K562 (cell line): ENCODE results near the gene ZSWIM3. TPM values are rescaled to one million over a fixed set of nuclear protein-coding genes. Genes with fewer than 3 reads are reported as not detected.
A peak's percentile ranks its signal among the peaks of the same experiment; 100 is the strongest.

Experiments
- CBFA2T3 ChIP-seq: fragments of 450-650 bp; IDR thresholded peaks from 2 replicates; pipeline ENCODE4 v1.6.1; 2017
- EHMT2 ChIP-seq: fragments of 450-650 bp; IDR thresholded peaks from 2 replicates; pipeline ENCODE4 v1.6.1; 2018; ENCODE audit warnings: antibody characterized with exemption
- EP400 ChIP-seq: fragments of 450-650 bp; IDR thresholded peaks from 2 replicates; pipeline ENCODE4 v1.6.1; 2017; ENCODE audit warnings: antibody characterized with exemption, mild to moderate bottlenecking, moderate library complexity
- ESRRA ChIP-seq: fragments of 450-650 bp; IDR thresholded peaks from 2 replicates; pipeline ENCODE4 v1.6.1; 2014; ENCODE audit warnings: low read depth, mild to moderate bottlenecking, moderate library complexity, borderline replicate concordance
- HDAC1 ChIP-seq, 2 experiments: fragments of 450-650 bp; IDR thresholded peaks; 2 replicates each; pipeline ENCODE4 v1.6.1; 2016 to 2017; ENCODE audit warnings: inconsistent platforms in 1 of 2, mild to moderate bottlenecking in 1 of 2, moderate library complexity in 1 of 2
- NCOR1 ChIP-seq: fragments of 450-650 bp; IDR thresholded peaks from 2 replicates; pipeline ENCODE4 v1.6.1; 2016; ENCODE audit warnings: mild to moderate bottlenecking, moderate library complexity
- NEUROD1 ChIP-seq: fragments of 150-350 bp; IDR thresholded peaks from 2 replicates; pipeline ENCODE4 v1.6.1; 2014; ENCODE audit warnings: borderline replicate concordance, low read length, low read depth; ENCODE audit not compliant: partially characterized antibody
- NR4A1 ChIP-seq, 2 experiments: fragments of 250-450 bp in 1 of 2; fragments of 450-650 bp in 1 of 2; sonication (Bioruptor Pico) in 1 of 2; IDR thresholded peaks; 2 replicates each; pipeline versions ENCODE4 v1.4.0 to v1.6.1; 2016 to 2020; ENCODE audit warnings: mild to moderate bottlenecking in 2 of 2, missing compliant biosample characterization in 1 of 2, missing genetic modification characterization in 1 of 2, moderate library complexity in 1 of 2
- SMAD4 ChIP-seq: fragments of 250-450 bp; sonication (Bioruptor Pico); conservative IDR thresholded peaks from 2 replicates; pipeline ENCODE4 v1.8.0; 2021; ENCODE audit warnings: inconsistent platforms, mild to moderate bottlenecking, moderate library complexity
- SMARCA4 ChIP-seq: fragments of 450-650 bp; IDR thresholded peaks from 2 replicates; pipeline ENCODE4 v1.6.1; 2016
- SNIP1 ChIP-seq: fragments of 450-650 bp; IDR thresholded peaks from 2 replicates; pipeline ENCODE4 v1.7.1; 2017; ENCODE audit warnings: low read depth, mild to moderate bottlenecking
- SRSF3 ChIP-seq: fragments of 200-400 bp; formaldehyde crosslinking; IDR thresholded peaks from 2 replicates; pipeline ENCODE4 v1.6.1; 2016; ENCODE audit warnings: mild to moderate bottlenecking, low read length, moderate library complexity; ENCODE audit not compliant: insufficient read depth
- polyA plus RNA-seq, 8 experiments: library from polyadenylated mRNA; depleted of rRNA in 4 of 8; stranded (reverse) in 5 of 8; unstranded in 3 of 8; fragments of >200 nt; fragmentation: Nextera tagmentation in 2 of 8; fragmentation: Illumina TruSeq in 1 of 8; extraction: Ambion mirVana in 2 of 8; extraction: Trizol in 1 of 8; gene quantifications; 2 replicates each; pipeline versions ENCODE4 v1.2.1 to v1.2.3, GENCODE V29; 2011 to 2014; ENCODE audit warnings: inconsistent platforms in 1 of 8, missing spikeins in 1 of 8
- total RNA-seq, 7 experiments: library from RNA; depleted of rRNA in 6 of 7; stranded (reverse); fragments of >200 nt in 6 of 7; fragmentation: Illumina TruSeq in 2 of 7; extraction: Trizol in 2 of 7; gene quantifications; 2 replicates each; pipeline versions ENCODE4 v1.2.1 to v1.2.3, GENCODE V29; 2011 to 2021; ENCODE audit warnings: low replicate concordance in 1 of 7
- TF ChIP-seq, protein P1 (sequence below): fragments of 250-450 bp; sonication (Bioruptor Pico); IDR thresholded peaks from 2 replicates; pipeline ENCODE4 v1.5.0; 2021; ENCODE audit warnings: mild to moderate bottlenecking, borderline replicate concordance
- TF ChIP-seq, protein P2 (sequence below): sonication (generic); formaldehyde crosslinking; IDR thresholded peaks from 2 replicates; pipeline ENCODE4 v1.8.0; 2022; ENCODE audit warnings: missing genetic modification reagents, mild to moderate bottlenecking, moderate library complexity, borderline replicate concordance
- TF ChIP-seq, protein P3 (sequence below): sonication (generic); formaldehyde crosslinking; IDR thresholded peaks from 2 replicates; pipeline ENCODE4 v1.9.0; 2022; ENCODE audit warnings: mild to moderate bottlenecking, missing genetic modification reagents

Gene ZSWIM3
- total and polyA plus RNA-seq, 9 of the 15 experiments (the other 6 are each of a cell fraction or from before 2014, with no cell fraction given), result 1.7 to 4.3 (median 2.9) TPM

DNA sequence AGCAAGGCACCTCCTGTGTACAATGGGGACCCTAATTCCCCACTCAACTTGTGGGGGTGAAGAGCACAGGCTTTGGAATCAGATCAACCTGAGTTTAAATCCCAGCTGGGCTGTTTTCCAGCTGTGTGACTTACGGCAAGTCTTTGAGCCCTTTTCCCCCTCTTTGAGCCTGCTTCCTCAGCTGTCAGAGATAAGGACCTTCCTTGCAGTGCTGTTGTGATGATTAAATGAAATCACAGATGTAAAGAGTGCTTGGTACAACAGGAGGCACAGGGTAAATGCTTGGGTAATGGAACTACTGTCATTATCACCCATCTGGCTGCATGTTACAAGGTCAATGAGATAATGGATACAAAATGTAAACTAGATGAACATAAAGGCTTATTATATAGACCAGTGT is 20.6 kb upstream of the ZSWIM3 start (continued):
- TF ChIP-seq CBFA2T3 (peak; percentile 93), SMAD4 (CRISPR knock-in tag) (0 out of 2 replicates have a peak, but pooled peaks have one; percentile 37), SRSF3 (no peak), NR4A1 (CRISPR knock-in tag; IDR thresholded peaks at IDR 0.05) (no peak), NR4A1 (tag; IDR thresholded peaks at IDR 0.05) (no peak), SNIP1 (no peak), HDAC1 (IDR thresholded peaks at IDR 0.05) (peak in 1 of 2 experiments; percentile 70; a peak in 2 of 4 replicates), EHMT2 (no peak), NCOR1 (peak; percentile 71), NEUROD1 (no peak), SMARCA4 (0 out of 2 replicates have a peak, but pooled peaks have one; percentile 49), ESRRA (0 out of 2 replicates have a peak, but pooled peaks have one; percentile 23), EP400 (no peak)
- TF ChIP-seq, protein P1, sequence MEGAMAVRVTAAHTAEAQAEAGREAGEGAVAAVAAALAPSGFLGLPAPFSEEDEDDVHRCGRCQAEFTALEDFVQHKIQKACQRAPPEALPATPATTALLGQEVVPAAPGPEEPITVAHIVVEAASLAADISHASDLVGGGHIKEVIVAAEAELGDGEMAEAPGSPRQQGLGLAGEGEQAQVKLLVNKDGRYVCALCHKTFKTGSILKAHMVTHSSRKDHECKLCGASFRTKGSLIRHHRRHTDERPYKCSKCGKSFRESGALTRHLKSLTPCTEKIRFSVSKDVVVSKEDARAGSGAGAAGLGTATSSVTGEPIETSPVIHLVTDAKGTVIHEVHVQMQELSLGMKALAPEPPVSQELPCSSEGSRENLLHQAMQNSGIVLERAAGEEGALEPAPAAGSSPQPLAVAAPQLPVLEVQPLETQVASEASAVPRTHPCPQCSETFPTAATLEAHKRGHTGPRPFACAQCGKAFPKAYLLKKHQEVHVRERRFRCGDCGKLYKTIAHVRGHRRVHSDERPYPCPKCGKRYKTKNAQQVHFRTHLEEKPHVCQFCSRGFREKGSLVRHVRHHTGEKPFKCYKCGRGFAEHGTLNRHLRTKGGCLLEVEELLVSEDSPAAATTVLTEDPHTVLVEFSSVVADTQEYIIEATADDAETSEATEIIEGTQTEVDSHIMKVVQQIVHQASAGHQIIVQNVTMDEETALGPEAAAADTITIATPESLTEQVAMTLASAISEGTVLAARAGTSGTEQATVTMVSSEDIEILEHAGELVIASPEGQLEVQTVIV, result peak; percentile 50; the same call in 1 of the 2 replicates
- TF ChIP-seq, protein P2, sequence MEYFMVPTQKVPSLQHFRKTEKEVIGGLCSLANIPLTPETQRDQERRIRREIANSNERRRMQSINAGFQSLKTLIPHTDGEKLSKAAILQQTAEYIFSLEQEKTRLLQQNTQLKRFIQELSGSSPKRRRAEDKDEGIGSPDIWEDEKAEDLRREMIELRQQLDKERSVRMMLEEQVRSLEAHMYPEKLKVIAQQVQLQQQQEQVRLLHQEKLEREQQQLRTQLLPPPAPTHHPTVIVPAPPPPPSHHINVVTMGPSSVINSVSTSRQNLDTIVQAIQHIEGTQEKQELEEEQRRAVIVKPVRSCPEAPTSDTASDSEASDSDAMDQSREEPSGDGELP, result peak; percentile 74
- TF ChIP-seq, protein P3, sequence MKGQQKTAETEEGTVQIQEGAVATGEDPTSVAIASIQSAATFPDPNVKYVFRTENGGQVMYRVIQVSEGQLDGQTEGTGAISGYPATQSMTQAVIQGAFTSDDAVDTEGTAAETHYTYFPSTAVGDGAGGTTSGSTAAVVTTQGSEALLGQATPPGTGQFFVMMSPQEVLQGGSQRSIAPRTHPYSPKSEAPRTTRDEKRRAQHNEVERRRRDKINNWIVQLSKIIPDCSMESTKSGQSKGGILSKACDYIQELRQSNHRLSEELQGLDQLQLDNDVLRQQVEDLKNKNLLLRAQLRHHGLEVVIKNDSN, result no peak
